ENCODE results near the gene MPHOSPH9. TPM values are rescaled to one million over a fixed set of nuclear protein-coding genes. Genes with fewer than 3 reads are reported as not detected.

The MPHOSPH9 gene
- total RNA-seq, 1 experiment from 2014 or later: 47.5 TPM

GRCh38 chr12:123133701-123134100 is 99.2 kb downstream of the MPHOSPH9 start:
- H3K9me3 Mint-ChIP-seq: peaks cover 9% of the 10 kb centered on the region
- ChIA-PET CTCF (no interaction called here), POLR2A (no interaction called here)
- H3K4me1 Mint-ChIP-seq: peaks cover 3% of the 10 kb centered on the region
- ATAC-seq (no peak), DNase-seq (ENCODE audit: low spot score) (no peak)
- no peak overlapping the region for H3K4me3 Mint-ChIP-seq
- H3K27me3 Mint-ChIP-seq (ENCODE audit: low read depth): no peaks in the 10 kb centered on the region
- peaks cover 2% of the 10 kb centered on the region for H3K36me3 Mint-ChIP-seq
- no peak overlapping the region; the same call in 1 of the 2 replicates for H3K27ac Mint-ChIP-seq
- TF ChIP-seq CDX4 (CRISPR knock-in tag; IDR thresholded peaks at IDR 0.05; ENCODE audit: borderline replicate concordance): no peak

- no peaks in the 10 kb centered on the region for H3K27me3 Mint-ChIP-seq (ENCODE audit: low read depth)
- no peak for DNase-seq (ENCODE audit: low spot score)
- ChIA-PET CTCF (no interaction called here), POLR2A (no interaction called here)
- H3K36me3 Mint-ChIP-seq: peaks cover 2% of the 10 kb centered on the region
- no peak overlapping the region for H3K4me3 Mint-ChIP-seq
- H3K9me3 Mint-ChIP-seq: peaks cover 9% of the 10 kb centered on the region
- no peak for ATAC-seq
- no peak for TF ChIP-seq GABPB1 (CRISPR knock-in tag; IDR thresholded peaks at IDR 0.05)
- no peak for TF ChIP-seq FOXP4 (CRISPR knock-in tag; IDR thresholded peaks at IDR 0.05)
- no peak for TF ChIP-seq ZNF219 (CRISPR knock-in tag; IDR thresholded peaks at IDR 0.05; ENCODE audit: borderline replicate concordance)
- peaks cover 3% of the 10 kb centered on the region for H3K4me1 Mint-ChIP-seq
- no peak overlapping the region for H3K27ac Mint-ChIP-seq
These were observed 99.9 kb downstream of the MPHOSPH9 start for GRCh38 chr12:123132951-123133619.

- no peak for ATAC-seq
- ChIA-PET CTCF (interaction anchor here (0.6 to 0.9 kb wide), 3 partner anchors 11 to 179 kb away, joined by 3 to 4 read pairs (median 4); no protein-coding TSS in a partner anchor), POLR2A (no interaction called here)
- Mint-ChIP-seq H3K4me1 (peaks cover 3% of the 10 kb centered on the region), H3K27me3 (ENCODE audit: low read depth) (no peaks in the 10 kb centered on the region), H3K4me3 (no peak overlapping the region), H3K9me3 (peaks cover 9% of the 10 kb centered on the region), H3K27ac (no peak overlapping the region), H3K36me3 (peaks cover 2% of the 10 kb centered on the region)
- DNase-seq (ENCODE audit: low spot score): no peak
- no peak for TF ChIP-seq PRRX2 (CRISPR knock-in tag; IDR thresholded peaks at IDR 0.05)
- TF ChIP-seq MLX (CRISPR knock-in tag; IDR thresholded peaks at IDR 0.05): no peak
- TF ChIP-seq ZNF423 (CRISPR knock-in tag; IDR thresholded peaks at IDR 0.05): no peak
- TF ChIP-seq CTCF (IDR thresholded peaks at IDR 0.05): no peak
- no peak for TF ChIP-seq ATF2 (CRISPR knock-in tag; IDR thresholded peaks at IDR 0.05; ENCODE audit: borderline replicate concordance, low read depth)
- no peak for TF ChIP-seq GRHL2 (CRISPR knock-in tag; IDR thresholded peaks at IDR 0.05; ENCODE audit: insufficient replicate concordance, severe bottlenecking)
- no peak for TF ChIP-seq HMGXB4 (CRISPR knock-in tag; IDR thresholded peaks at IDR 0.05)
- TF ChIP-seq TP53 (CRISPR knock-in tag; IDR thresholded peaks at IDR 0.05): no peak
- no peak for TF ChIP-seq CBFB (CRISPR knock-in tag; IDR thresholded peaks at IDR 0.05; ENCODE audit: low read depth)
- TF ChIP-seq JUN (CRISPR knock-in tag; IDR thresholded peaks at IDR 0.05): no peak
- no peak for TF ChIP-seq NFYB (CRISPR knock-in tag; conservative IDR thresholded peaks at IDR 0.05; ENCODE audit: low read depth)
- TF ChIP-seq ELF4 (CRISPR knock-in tag; IDR thresholded peaks at IDR 0.05; ENCODE audit: low read depth): no peak
- no peak for TF ChIP-seq OVOL2 (CRISPR knock-in tag; IDR thresholded peaks at IDR 0.05; ENCODE audit: borderline replicate concordance)
- TF ChIP-seq FOXJ3 (CRISPR knock-in tag; IDR thresholded peaks at IDR 0.05; ENCODE audit: borderline replicate concordance): no peak
- no peak for TF ChIP-seq RORB (CRISPR knock-in tag; IDR thresholded peaks at IDR 0.05)
- no peak for TF ChIP-seq ZNF263 (CRISPR knock-in tag; IDR thresholded peaks at IDR 0.05; ENCODE audit: low read depth)
These were observed 101.0 kb downstream of the MPHOSPH9 start for GRCh38 chr12:123131879-123132402.
